ENCODE measurements around the gene E2F8. TPM values are rescaled to one million over a fixed set of nuclear protein-coding genes. Genes with fewer than 3 reads are reported as not detected.

Gene E2F8
- total RNA-seq, 2 donors from 2014 or later = 10.5 to 12.2 TPM

- Mint-ChIP-seq H3K27ac (no peak overlapping the region), H3K36me3 (ENCODE audit: low read depth) (peaks cover 11% of the 10 kb centered on the region), H3K4me1 (peaks cover 10% of the 10 kb centered on the region), H3K27me3 (ENCODE audit: insufficient read depth) (peaks cover 94% of the 10 kb centered on the region), H3K9me3 (peaks cover 16% of the 10 kb centered on the region), H3K4me3 (no peak overlapping the region)
- Histone ChIP-seq H3K9ac (ENCODE audit: extremely low read depth, low read length, poor library complexity, severe bottlenecking) (no peak overlapping the region), H3K9me3 (ENCODE audit: control insufficient read depth, low read length) (peaks cover 15% of the 10 kb centered on the region), H3K4me3 (ENCODE audit: low read length) (no peak overlapping the region), H3K27ac (ENCODE audit: low read depth, low read length) (no peak overlapping the region), H3K36me3 (ENCODE audit: control insufficient read depth, insufficient read depth, low read length) (peaks cover 2% of the 10 kb centered on the region), H3K4me1 (ENCODE audit: control insufficient read depth, insufficient read depth, low read length) (no peaks in the 10 kb centered on the region), H3K27me3 (ENCODE audit: control insufficient read depth, insufficient read depth, low read length, poor library complexity, severe bottlenecking) (peaks cover 95% of the 10 kb centered on the region)
- no peak for DNase-seq
- 91 to 96% methylated on average over 3 of the region's 3 CpGs for WGBS, 2 experiments (ENCODE audit: insufficient coverage in 1 of 2, insufficient read length in 1 of 2)
- TF ChIP-seq CTCF (conservative IDR thresholded peaks at IDR 0.05) = no peak
These were observed 22.5 kb downstream of the E2F8 start for GRCh38 chr11:19218216-19218615.

GRCh38 chr11:19216709-19217374 is 23.9 kb downstream of the E2F8 start:
- no peaks in the 10 kb centered on the region for H3K4me1 ChIP-seq (ENCODE audit: control insufficient read depth, insufficient read depth, low read length)
- H3K27ac ChIP-seq (ENCODE audit: low read depth, low read length) = no peak overlapping the region
- Mint-ChIP-seq H3K36me3 (ENCODE audit: low read depth) (no peaks in the 10 kb centered on the region), H3K4me1 (peaks cover 10% of the 10 kb centered on the region), H3K4me3 (no peak overlapping the region), H3K27me3 (ENCODE audit: insufficient read depth) (peaks cover 94% of the 10 kb centered on the region), H3K9me3 (peaks cover 4% of the 10 kb centered on the region), H3K27ac (no peak overlapping the region)
- TF ChIP-seq CTCF (conservative IDR thresholded peaks at IDR 0.05) = no peak
- 64 to 100% methylated on average over 2 to 3 of the region's 3 CpGs for whole genome bisulfite sequencing, 2 experiments (ENCODE audit: insufficient coverage in 1 of 2, insufficient read length in 1 of 2)
- H3K4me3 ChIP-seq (ENCODE audit: low read length) = no peak overlapping the region
- H3K9ac ChIP-seq (ENCODE audit: extremely low read depth, low read length, poor library complexity, severe bottlenecking) = no peak overlapping the region
- H3K9me3 ChIP-seq (ENCODE audit: control insufficient read depth, low read length) = peaks cover 1% of the 10 kb centered on the region
- peaks cover 95% of the 10 kb centered on the region for H3K27me3 ChIP-seq (ENCODE audit: control insufficient read depth, insufficient read depth, low read length, poor library complexity, severe bottlenecking)
- H3K36me3 ChIP-seq (ENCODE audit: control insufficient read depth, insufficient read depth, low read length) = no peaks in the 10 kb centered on the region
- DNase-seq = no peak

GRCh38 chr11:19216021-19216420 is 24.7 kb downstream of the E2F8 start:
- no peak for TF ChIP-seq CTCF (conservative IDR thresholded peaks at IDR 0.05)
- Histone ChIP-seq H3K4me1 (ENCODE audit: control insufficient read depth, insufficient read depth, low read length) (no peaks in the 10 kb centered on the region), H3K4me3 (ENCODE audit: low read length) (no peak overlapping the region), H3K36me3 (ENCODE audit: control insufficient read depth, insufficient read depth, low read length) (no peaks in the 10 kb centered on the region), H3K27ac (ENCODE audit: low read depth, low read length) (no peak overlapping the region), H3K27me3 (ENCODE audit: control insufficient read depth, insufficient read depth, low read length, poor library complexity, severe bottlenecking) (peaks cover 97% of the 10 kb centered on the region), H3K9me3 (ENCODE audit: control insufficient read depth, low read length) (no peaks in the 10 kb centered on the region), H3K9ac (ENCODE audit: extremely low read depth, low read length, poor library complexity, severe bottlenecking) (no peak overlapping the region)
- Mint-ChIP-seq H3K9me3 (no peaks in the 10 kb centered on the region), H3K4me3 (no peak overlapping the region), H3K27ac (no peak overlapping the region), H3K4me1 (peaks cover 4% of the 10 kb centered on the region), H3K27me3 (ENCODE audit: insufficient read depth) (peaks cover 93% of the 10 kb centered on the region), H3K36me3 (ENCODE audit: low read depth) (no peaks in the 10 kb centered on the region)
- DNase-seq = no peak
- WGBS, 2 experiments (ENCODE audit: insufficient coverage in 1 of 2, insufficient read length in 1 of 2) = 90 to 100% methylated on average over 1 to 4 of the region's 4 CpGs

Measured in endodermal cell (in vitro differentiated cells).